Esophagus muscularis mucosa (tissue), 4 donors: Measurements from ENCODE around the gene OR4D9. TPM values are rescaled to one million over a fixed set of nuclear protein-coding genes. Genes with fewer than 3 reads are reported as not detected.

ENCODE experiments used
- DNase-seq: peaks from one replicate; pipeline ENCODE4 v3.0.0-alpha.2; 2017; ENCODE audit errors: extremely low spot score
- H3K27ac ChIP-seq, 4 donors: fragments of 200-600 bp; sonication (generic); replicated peaks in 1 of 4; 1 replicate in 3 of 4; 2 replicates in 1 of 4; pipeline ENCODE4 v1.5.1; 2016 to 2019; ENCODE audit warnings: mild to moderate bottlenecking in 1 of 4
- H3K27me3 ChIP-seq, 4 donors: fragments of 200-600 bp; sonication (generic); one replicate each; pipeline versions ENCODE4 v1.5.1 to v1.6.0; 2016 to 2019
- H3K36me3 ChIP-seq, 4 donors: fragments of 200-600 bp; sonication (generic); one replicate each; pipeline ENCODE4 v1.5.1; 2016 to 2019
- H3K4me1 ChIP-seq, 4 donors: fragments of 200-600 bp; sonication (generic); one replicate each; pipeline ENCODE4 v1.5.1; 2016 to 2019
- H3K4me3 ChIP-seq, 4 donors: fragments of 200-600 bp; sonication (generic); 1 replicate in 2 of 4; 2 replicates in 2 of 4; pipeline ENCODE4 v1.5.1; 2016 to 2019; ENCODE audit warnings: mild to moderate bottlenecking in 4 of 4, moderate library complexity in 1 of 4
- H3K9me3 ChIP-seq, 4 donors: fragments of 200-600 bp; sonication (generic); 1 replicate in 3 of 4; 2 replicates in 1 of 4; pipeline ENCODE4 v1.5.1; 2016 to 2019
- CTCF ChIP-seq, 3 experiments: fragments of 200-600 bp in 2 of 3; fragments of 450-650 bp in 1 of 3; sonication (generic) in 2 of 3; IDR thresholded peaks; one replicate each; pipeline ENCODE4 v1.5.1; 2017 to 2019; ENCODE audit warnings: antibody characterized with exemption in 3 of 3, mild to moderate bottlenecking in 2 of 3, moderate library complexity in 1 of 3
- EP300 ChIP-seq: sonication (generic); formaldehyde crosslinking; IDR thresholded peaks from one replicate; pipeline ENCODE4 v1.6.1; 2017; ENCODE audit warnings: antibody characterized with exemption
- POLR2A ChIP-seq: fragments of 450-650 bp; IDR thresholded peaks from one replicate; pipeline ENCODE4 v1.6.1; 2017; ENCODE audit warnings: antibody characterized with exemption, moderate library complexity, mild to moderate bottlenecking, low read depth
- POLR2AphosphoS5 ChIP-seq, 2 donors: sonication (generic); formaldehyde crosslinking; IDR thresholded peaks; one replicate each; pipeline ENCODE4 v1.6.1; 2017; ENCODE audit warnings: antibody characterized with exemption in 2 of 2
- WGBS: methylation state at CpG from one replicate; pipeline ENCODE4 v1.1.5; 2018; 5-methylcytosine and 5-hydroxymethylcytosine counted together
- intact Hi-C: fragments of 100-400 bp; cut with DNase I; formaldehyde crosslinking; loops from one replicate; pipeline ENCODE4 v1.15.1; 2023
- total RNA-seq, 4 donors: library from RNA; depleted of rRNA; stranded (reverse); fragments of >200 nt; gene quantifications; one replicate each; pipeline versions ENCODE4 v1.1.0 to v1.2.1, GENCODE V29; 2016

OR4D9 gene
- total RNA-seq, 4 donors from 2014 or later = not detected

DNA sequence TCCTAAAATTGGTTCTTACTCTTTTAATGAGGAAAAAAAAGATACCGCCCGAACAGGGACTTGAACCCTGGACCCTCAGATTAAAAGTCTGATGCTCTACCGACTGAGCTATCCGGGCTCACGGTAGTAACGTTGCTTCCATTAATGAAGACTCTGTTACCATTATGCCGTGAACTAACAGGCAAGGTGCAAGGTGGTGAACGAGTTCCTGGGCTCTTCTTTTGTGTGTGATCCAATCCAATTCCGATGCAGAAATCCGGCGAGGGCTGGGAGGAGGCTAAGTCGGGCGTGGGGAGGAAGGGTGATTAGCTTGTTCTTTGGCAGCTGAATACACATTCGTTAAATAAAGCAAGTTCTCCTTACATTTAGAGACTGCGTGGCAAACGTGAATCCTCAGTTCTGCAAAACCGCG lies 49.0 kb downstream of the OR4D9 start:
- Histone ChIP-seq H3K27me3 (no peaks in the 10 kb centered on the region), H3K9me3 (no peaks in the 10 kb centered on the region), H3K4me3 (peak overlapping the region; percentile 67 to 92 (median 74)), H3K4me1 (peaks cover 13 to 44% (median 33%) of the 10 kb centered on the region in 4 donors), H3K36me3 (no peaks in the 10 kb centered on the region), H3K27ac (peak overlapping the region; percentile 83 to 97 (median 92))
- intact Hi-C loops = no loop called here
- peak; percentile 93 for DNase-seq
- WGBS = under 1% methylated on average over 18 of the region's 18 CpGs
- no peak for TF ChIP-seq CTCF (IDR thresholded peaks at IDR 0.05)
- TF ChIP-seq POLR2AphosphoS5 (IDR thresholded peaks at IDR 0.05) = no peak
- TF ChIP-seq POLR2A = no peak
- TF ChIP-seq EP300 = no peak

DNA sequence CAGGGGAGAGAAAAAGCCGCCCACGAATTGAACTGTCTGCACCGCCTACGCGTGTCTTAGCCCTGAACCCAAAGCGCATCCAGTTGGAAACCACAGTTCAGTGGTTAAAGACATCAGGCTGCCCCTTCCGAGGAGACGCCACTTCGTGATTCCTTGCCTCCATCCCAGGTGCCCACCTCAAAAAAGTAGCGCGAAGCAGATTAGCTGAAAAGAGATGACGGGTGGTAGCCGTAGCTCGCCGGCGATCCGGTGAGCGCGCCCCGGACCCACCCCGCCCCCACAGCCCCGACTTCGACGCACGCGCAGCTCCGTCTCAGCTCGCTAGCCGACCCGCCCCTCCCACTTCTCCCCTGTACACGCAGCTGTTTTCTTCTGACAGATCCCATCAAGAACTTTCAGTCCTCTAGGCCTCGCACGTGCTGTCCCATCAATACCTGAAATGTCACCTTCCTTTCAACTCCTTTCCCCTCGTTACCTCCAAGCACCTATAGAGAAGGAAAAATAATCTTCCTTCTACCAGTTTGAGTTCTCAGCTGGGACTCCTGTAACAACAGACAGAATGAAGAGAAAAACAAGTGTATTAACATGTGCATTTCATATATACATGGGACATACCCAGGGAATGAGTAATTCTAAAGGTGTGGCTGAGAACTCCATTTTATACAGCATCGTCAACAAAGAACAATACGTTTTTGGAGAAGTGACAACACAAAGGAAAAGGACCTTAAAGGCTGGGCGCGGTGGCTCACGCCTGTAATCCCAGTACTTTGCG lies 49.5 kb downstream of the OR4D9 start:
- intact Hi-C loops = no loop called here
- WGBS = 4% methylated on average over 33 of the region's 40 CpGs
- Histone ChIP-seq H3K27ac (peak overlapping the region; percentile 83 to 97 (median 92)), H3K9me3 (no peaks in the 10 kb centered on the region), H3K4me1 (peaks cover 9 to 45% (median 35%) of the 10 kb centered on the region in 4 donors), H3K27me3 (no peaks in the 10 kb centered on the region), H3K36me3 (no peaks in the 10 kb centered on the region), H3K4me3 (peak overlapping the region; percentile 67 to 92 (median 74))
- DNase-seq = peak; percentile 96
- TF ChIP-seq EP300 = no peak
- no peak for TF ChIP-seq POLR2A
- peak; percentile 62 to 86 for TF ChIP-seq POLR2AphosphoS5 (IDR thresholded peaks at IDR 0.05)
- no peak for TF ChIP-seq CTCF (IDR thresholded peaks at IDR 0.05)

GRCh38 chr11:59562292-59562691 lies 51.0 kb downstream of the OR4D9 start:
- 69% methylated on average over 3 of the region's 3 CpGs for WGBS
- Histone ChIP-seq H3K36me3 (no peaks in the 10 kb centered on the region), H3K27ac (no peak overlapping the region), H3K4me3 (no peak overlapping the region), H3K4me1 (peaks cover 8 to 35% (median 25%) of the 10 kb centered on the region in 4 donors), H3K9me3 (no peaks in the 10 kb centered on the region), H3K27me3 (no peaks in the 10 kb centered on the region)
- TF ChIP-seq POLR2AphosphoS5 (IDR thresholded peaks at IDR 0.05) (no peak), EP300 (no peak), CTCF (IDR thresholded peaks at IDR 0.05) (no peak)
- DNase-seq = no peak
- intact Hi-C loops = no loop called here

Other genes starting within 250 kb of the OR4D9 start
- gene OR5AN1, start 152.6 kb upstream of the OR4D9 start, total RNA-seq = not detected
- gene OR5A2, start 85.1 kb upstream of the OR4D9 start, total RNA-seq = not detected
- not detected for gene OR5A1, start 75.1 kb upstream of the OR4D9 start, total RNA-seq
- gene OR4D6, start 54.6 kb upstream of the OR4D9 start, total RNA-seq = not detected
- not detected for gene OR4D10, start 38.2 kb upstream of the OR4D9 start, total RNA-seq
- gene OR4D11, start 8.0 kb upstream of the OR4D9 start, total RNA-seq = not detected
- 10 to 100 TPM; 32.5 to 40.0 (median 33.3) TPM for gene OSBP, start 104.2 kb downstream of the OR4D9 start, total RNA-seq
- gene PATL1, start 157.5 kb downstream of the OR4D9 start, total RNA-seq = 10 to 100 TPM; 12.5 to 18.5 (median 16.1) TPM
- gene OR10V1, start 202.3 kb downstream of the OR4D9 start, total RNA-seq = not detected
- gene STX3, start 243.8 kb downstream of the OR4D9 start, total RNA-seq = 10 to 100 TPM; 16.3 to 24.0 (median 22.3) TPM